ACC112 (cell line): ENCODE data around the gene ZNF608.

Source experiments
- H2AFZ ChIP-seq: fragments of 200-600 bp; sonication (generic); one replicate; pipeline ENCODE4 v1.6.0; 2017; ENCODE audit warnings: antibody characterized with exemption, low read length; ENCODE audit not compliant: unreplicated experiment
- H3K27ac ChIP-seq: fragments of 200-600 bp; sonication (generic); 2 replicates; pipeline ENCODE4 v1.5.1; 2014; ENCODE audit warnings: low read depth, mild to moderate bottlenecking, antibody characterized with exemption, low read length, moderate library complexity
- H3K27me3 ChIP-seq: fragments of 200-600 bp; sonication (generic); 2 replicates; pipeline ENCODE4 v1.6.1; 2014; ENCODE audit warnings: mild to moderate bottlenecking, antibody characterized with exemption, low read length, moderate library complexity, mixed read lengths; ENCODE audit not compliant: insufficient read depth
- H3K36me3 ChIP-seq: fragments of 200-600 bp; sonication (generic); 2 replicates; pipeline ENCODE4 v1.6.1; 2016; ENCODE audit warnings: mild to moderate bottlenecking, antibody characterized with exemption, low read length, moderate library complexity, mixed read lengths; ENCODE audit not compliant: insufficient read depth
- H3K4me1 ChIP-seq: fragments of 200-600 bp; sonication (generic); one replicate; pipeline ENCODE4 v1.6.1; 2016; ENCODE audit warnings: low read length, mixed read lengths; ENCODE audit not compliant: insufficient read depth, unreplicated experiment, control insufficient read depth
- H3K4me3 ChIP-seq: fragments of 200-600 bp; sonication (generic); 2 replicates; pipeline ENCODE4 v1.5.1; 2014; ENCODE audit warnings: mild to moderate bottlenecking, low read depth, low read length
- H3K79me2 ChIP-seq: fragments of 200-600 bp; sonication (generic); one replicate; pipeline ENCODE4 v1.6.0; 2016; ENCODE audit warnings: low read length; ENCODE audit not compliant: control insufficient read depth, unreplicated experiment, insufficient read depth

ZNF608 gene

GRCh38 chr5:124773315-124774311 lies 27.2 kb upstream of the ZNF608 start:
- H3K4me1 ChIP-seq, result no peaks in the 10 kb centered on the region
- H3K27ac ChIP-seq, result no peak overlapping the region
- no peak overlapping the region for H2AFZ ChIP-seq
- no peak overlapping the region for H3K4me3 ChIP-seq
- no peaks in the 10 kb centered on the region for H3K79me2 ChIP-seq
- H3K27me3 ChIP-seq, result no peaks in the 10 kb centered on the region
- H3K36me3 ChIP-seq, result no peaks in the 10 kb centered on the region

DNA sequence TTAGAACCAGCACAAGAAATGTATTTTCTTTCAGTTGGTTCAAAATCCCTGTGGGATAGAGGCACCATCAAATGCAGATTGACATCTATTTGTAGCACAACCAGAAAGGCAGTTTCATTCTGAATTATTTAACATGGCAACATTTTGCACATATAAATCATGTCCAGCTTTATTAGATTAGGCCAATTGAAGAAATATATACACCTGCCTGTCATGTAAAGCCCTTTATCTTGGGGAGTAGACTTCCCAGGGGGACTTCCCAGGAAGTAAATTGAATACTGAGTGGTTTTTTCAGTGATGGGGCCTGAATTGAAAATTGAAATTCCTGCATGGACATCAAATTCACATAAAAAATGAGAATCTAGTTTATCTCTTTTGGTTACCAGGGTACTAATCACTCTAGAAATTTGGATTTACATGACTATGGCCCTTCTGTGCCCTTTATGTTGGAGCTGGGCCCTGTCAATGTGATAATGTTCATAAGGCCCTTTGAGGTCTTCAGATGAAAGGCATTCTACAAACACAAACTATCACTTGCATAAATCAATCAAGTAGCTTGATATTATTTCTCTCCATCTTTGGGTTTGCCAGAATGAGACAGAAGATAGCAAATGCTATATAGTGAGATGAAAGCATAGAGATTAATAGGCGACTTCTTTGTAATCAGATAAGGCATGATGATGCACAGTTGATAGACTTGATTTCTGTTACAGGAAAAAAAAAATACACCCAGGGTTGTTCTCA lies 26.2 kb upstream of the ZNF608 start:
- H3K27me3 ChIP-seq, result no peaks in the 10 kb centered on the region
- H3K27ac ChIP-seq, result no peak overlapping the region
- no peaks in the 10 kb centered on the region for H3K4me1 ChIP-seq
- no peak overlapping the region for H3K4me3 ChIP-seq
- no peaks in the 10 kb centered on the region for H3K36me3 ChIP-seq
- no peaks in the 10 kb centered on the region for H3K79me2 ChIP-seq
- no peak overlapping the region for H2AFZ ChIP-seq

- Histone ChIP-seq H3K79me2 (no peaks in the 10 kb centered on the region), H3K36me3 (no peaks in the 10 kb centered on the region), H3K27ac (no peak overlapping the region), H3K27me3 (no peaks in the 10 kb centered on the region), H3K4me1 (no peaks in the 10 kb centered on the region), H3K4me3 (no peak overlapping the region), H2AFZ (no peak overlapping the region)
These were observed 25.3 kb upstream of the ZNF608 start for GRCh38 chr5:124771761-124772160.

DNA sequence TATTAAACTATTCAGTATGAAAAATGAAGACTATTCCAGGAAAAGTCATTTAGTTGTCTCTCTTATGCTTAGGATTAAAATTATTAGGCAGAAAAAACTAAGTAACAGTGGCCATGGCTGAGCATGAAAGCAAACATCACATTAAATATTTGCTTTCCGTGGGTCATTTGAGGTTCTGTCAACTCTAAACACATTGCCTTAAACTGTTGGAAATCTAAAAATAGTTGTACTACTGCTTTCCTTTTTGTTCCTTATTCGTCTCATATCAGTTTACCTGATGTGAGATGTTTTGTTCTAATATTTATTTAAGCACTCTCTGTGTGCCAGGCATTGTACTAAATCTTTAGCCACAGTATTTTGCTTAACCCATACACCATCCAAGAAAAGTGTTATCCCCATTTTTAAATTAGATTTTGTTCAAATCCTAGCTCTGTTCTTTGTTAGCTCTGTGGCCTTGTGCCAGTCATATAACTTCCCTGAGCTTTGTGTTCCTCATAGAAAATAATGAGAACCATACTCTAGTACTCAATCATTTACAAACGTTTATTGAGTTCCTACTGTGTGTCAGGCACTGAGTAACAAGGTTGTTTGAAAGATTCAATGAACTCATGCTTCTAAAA lies 18.7 kb upstream of the ZNF608 start:
- no peak overlapping the region for H3K27ac ChIP-seq
- H3K4me3 ChIP-seq, result no peak overlapping the region
- H3K4me1 ChIP-seq, result no peaks in the 10 kb centered on the region
- no peaks in the 10 kb centered on the region for H3K27me3 ChIP-seq
- H3K79me2 ChIP-seq, result no peaks in the 10 kb centered on the region
- no peaks in the 10 kb centered on the region for H3K36me3 ChIP-seq
- no peak overlapping the region for H2AFZ ChIP-seq

DNA sequence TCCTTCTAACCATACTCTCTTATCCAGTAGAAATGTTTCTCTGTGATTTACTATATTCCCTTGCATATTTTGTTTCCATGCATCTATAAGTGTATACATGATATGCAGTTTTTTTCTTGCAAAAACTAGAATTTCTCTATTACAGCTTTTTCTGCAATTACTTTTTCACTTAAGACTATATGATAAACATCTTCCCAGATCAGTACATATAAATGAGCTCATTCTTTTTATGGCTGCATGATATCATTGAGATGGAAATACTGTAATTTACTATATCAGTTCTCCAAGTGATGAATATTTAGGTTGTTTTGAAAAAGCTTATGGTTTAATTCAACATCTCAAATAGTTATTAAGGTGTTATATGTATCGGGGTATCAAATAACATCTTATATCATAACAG lies 18.1 kb upstream of the ZNF608 start:
- Histone ChIP-seq H3K4me1 (no peaks in the 10 kb centered on the region), H3K36me3 (no peaks in the 10 kb centered on the region), H3K79me2 (no peaks in the 10 kb centered on the region), H2AFZ (no peak overlapping the region), H3K4me3 (no peak overlapping the region), H3K27me3 (no peaks in the 10 kb centered on the region), H3K27ac (no peak overlapping the region)

DNA sequence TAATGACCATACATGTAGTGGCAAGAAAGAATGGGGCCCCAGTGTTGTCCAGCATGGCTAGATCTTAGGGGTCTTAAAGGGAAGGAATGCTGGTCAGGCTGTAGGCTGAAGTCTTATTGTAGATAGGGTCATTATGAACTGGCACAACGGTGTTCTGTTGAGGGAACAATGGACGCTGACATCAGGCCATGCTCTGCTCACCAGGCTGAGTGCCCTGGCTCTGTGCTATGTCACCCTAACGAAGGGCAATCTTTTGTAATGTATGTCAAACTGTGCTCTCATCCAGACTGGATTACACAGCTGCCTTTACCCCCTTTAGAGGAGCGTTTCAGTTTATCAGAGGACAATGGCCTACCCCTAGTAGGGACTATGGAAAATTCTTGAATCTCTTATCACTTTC lies 14.6 kb upstream of the ZNF608 start:
- no peaks in the 10 kb centered on the region for H3K27me3 ChIP-seq
- H3K4me1 ChIP-seq, result no peaks in the 10 kb centered on the region
- H3K36me3 ChIP-seq, result no peaks in the 10 kb centered on the region
- H3K79me2 ChIP-seq, result no peaks in the 10 kb centered on the region
- no peak overlapping the region for H3K4me3 ChIP-seq
- no peak overlapping the region for H3K27ac ChIP-seq
- H2AFZ ChIP-seq, result no peak overlapping the region

DNA sequence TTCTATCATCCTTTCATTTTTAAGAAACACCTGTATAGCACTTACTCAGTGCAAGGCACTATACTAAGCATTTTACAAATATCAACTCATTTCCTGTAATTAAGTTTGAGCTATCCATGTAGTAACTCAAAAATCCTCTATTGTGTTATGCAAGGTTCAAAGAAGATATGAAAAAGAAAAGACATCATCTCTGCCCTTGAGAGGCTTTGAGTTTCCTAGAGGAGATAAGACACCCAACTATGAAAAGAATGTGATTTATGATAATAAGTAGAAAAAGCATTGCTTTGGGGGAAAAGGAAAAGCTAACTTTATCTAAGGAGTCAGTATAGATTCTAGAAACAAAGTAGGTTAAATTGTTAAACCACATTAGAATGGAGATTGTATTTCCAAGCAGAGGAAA lies 14.2 kb upstream of the ZNF608 start:
- no peak overlapping the region for H3K27ac ChIP-seq
- H3K4me1 ChIP-seq, result no peaks in the 10 kb centered on the region
- H3K79me2 ChIP-seq, result no peaks in the 10 kb centered on the region
- H3K4me3 ChIP-seq, result no peak overlapping the region
- H2AFZ ChIP-seq, result no peak overlapping the region
- H3K27me3 ChIP-seq, result no peaks in the 10 kb centered on the region
- no peaks in the 10 kb centered on the region for H3K36me3 ChIP-seq

DNA sequence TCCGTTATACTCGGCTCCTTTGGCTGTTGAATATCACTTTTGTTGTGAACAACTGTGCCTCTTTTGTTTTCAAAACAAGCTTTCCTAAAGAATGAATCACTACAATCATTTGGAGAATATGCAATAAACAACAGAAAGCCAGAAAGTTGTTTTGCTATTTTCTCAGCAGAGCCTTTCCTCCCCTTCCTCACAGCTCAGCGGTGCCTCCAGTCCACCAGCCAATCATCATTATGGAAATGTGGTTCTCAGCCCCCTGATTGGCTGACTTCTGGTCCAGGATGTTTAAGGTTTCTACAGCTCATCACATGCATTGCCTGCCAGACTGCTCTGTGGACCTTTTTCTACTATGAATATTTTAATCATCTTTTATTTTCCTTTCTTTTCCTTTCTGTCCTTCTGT lies 9.1 kb upstream of the ZNF608 start:
- no peaks in the 10 kb centered on the region for H3K4me1 ChIP-seq
- no peak overlapping the region for H2AFZ ChIP-seq
- no peak overlapping the region for H3K4me3 ChIP-seq
- H3K36me3 ChIP-seq, result no peaks in the 10 kb centered on the region
- no peaks in the 10 kb centered on the region for H3K27me3 ChIP-seq
- H3K79me2 ChIP-seq, result no peaks in the 10 kb centered on the region
- no peak overlapping the region for H3K27ac ChIP-seq

GRCh38 chr5:124755041-124755440 lies 8.6 kb upstream of the ZNF608 start:
- Histone ChIP-seq H3K79me2 (no peaks in the 10 kb centered on the region), H3K36me3 (no peaks in the 10 kb centered on the region), H3K4me1 (no peaks in the 10 kb centered on the region), H3K27ac (no peak overlapping the region), H3K4me3 (peak overlapping the region; percentile 58), H3K27me3 (no peaks in the 10 kb centered on the region), H2AFZ (peak overlapping the region; percentile 29)

DNA sequence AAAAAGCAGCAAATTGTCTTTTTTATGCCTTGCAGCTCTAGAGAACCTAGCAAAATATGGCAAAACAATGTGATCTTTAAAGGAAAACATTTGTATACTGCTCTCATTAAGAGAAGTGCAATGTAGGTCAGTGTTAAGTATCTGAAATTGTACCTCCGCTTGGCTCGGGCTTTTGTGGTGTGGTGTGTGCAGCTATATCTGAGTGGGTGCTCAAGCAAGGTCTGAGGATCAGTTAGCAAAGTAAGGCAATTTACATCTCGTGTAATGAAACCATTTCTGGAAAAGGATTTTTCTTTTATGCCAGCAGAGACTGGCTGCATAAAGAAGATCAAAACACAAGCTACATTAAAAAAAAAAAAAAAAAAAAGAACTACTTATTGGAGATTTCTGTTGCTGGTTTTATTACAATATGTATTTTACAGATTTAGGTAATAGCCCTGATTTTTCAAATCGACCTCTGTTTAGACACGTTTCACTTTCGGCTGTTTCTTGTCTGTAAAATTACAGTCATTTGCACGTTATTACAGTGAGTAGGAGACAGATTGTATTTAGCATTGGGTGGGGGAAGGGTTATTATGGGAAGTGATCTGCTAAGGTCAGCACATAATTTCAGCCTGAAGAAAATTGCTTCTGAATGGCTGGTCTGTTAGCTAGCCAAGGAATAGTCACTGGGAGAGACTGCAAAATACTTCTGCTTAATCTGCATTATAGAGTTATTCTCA lies 7.9 kb upstream of the ZNF608 start:
- Histone ChIP-seq H3K36me3 (no peaks in the 10 kb centered on the region), H2AFZ (peak overlapping the region; percentile 65), H3K4me1 (no peaks in the 10 kb centered on the region), H3K79me2 (no peaks in the 10 kb centered on the region), H3K4me3 (peak overlapping the region; percentile 58), H3K27ac (no peak overlapping the region), H3K27me3 (no peaks in the 10 kb centered on the region)
